GM19043 (cell line): ENCODE results near the gene HIC1.

Source experiments
- ATAC-seq: cut with Tn5 transposase; IDR thresholded peaks from one replicate; pipeline ENCODE4 v1.9.1; 2021; ENCODE audit warnings: low read depth; ENCODE audit not compliant: unreplicated experiment

Gene HIC1

GRCh38 chr17:2043785-2044184 is 11.1 kb upstream of the HIC1 start:
- ATAC-seq: no peak

GRCh38 chr17:2044263-2044894 is 10.5 kb upstream of the HIC1 start:
- no peak for ATAC-seq

GRCh38 chr17:2047590-2047989 is 7.3 kb upstream of the HIC1 start:
- ATAC-seq: no peak

GRCh38 chr17:2048805-2049204 is 6.1 kb upstream of the HIC1 start:
- no peak for ATAC-seq

- ATAC-seq: no peak
Measured at GRCh38 chr17:2049333-2050299, 5.3 kb upstream of the HIC1 start.

GRCh38 chr17:2050300-2051060 is 4.4 kb upstream of the HIC1 start:
- ATAC-seq: no peak

GRCh38 chr17:2051061-2051932 is 3.6 kb upstream of the HIC1 start:
- ATAC-seq: no peak

- ATAC-seq: no peak
Measured at GRCh38 chr17:2051933-2052559, 2.9 kb upstream of the HIC1 start.

- ATAC-seq: no peak
Measured at GRCh38 chr17:2053380-2054261, 1.3 kb upstream of the HIC1 start.

GRCh38 chr17:2054262-2054511 is 716 bp upstream of the HIC1 start:
- no peak for ATAC-seq

GRCh38 chr17:2055292-2056205 is 646 bp downstream of the HIC1 start:
- no peak for ATAC-seq

GRCh38 chr17:2056206-2057174 is 1.6 kb downstream of the HIC1 start:
- ATAC-seq: no peak

GRCh38 chr17:2057175-2057759 is 2.4 kb downstream of the HIC1 start:
- ATAC-seq: no peak

GRCh38 chr17:2057760-2058585 is 3.1 kb downstream of the HIC1 start:
- no peak for ATAC-seq

GRCh38 chr17:2058586-2059546 is 4.0 kb downstream of the HIC1 start:
- no peak for ATAC-seq
